Retinal pigment epithelial cell (primary cell): Measurements from ENCODE around the gene TRIM58.

ENCODE experiments used
- DNase-seq: peaks from one replicate; pipeline ENCODE4 v3.0.0-alpha.2; 2010; ENCODE audit warnings: low read depth
- H3K4me3 ChIP-seq: 2 replicates; pipeline ENCODE4 v1.5.1; 2011; ENCODE audit warnings: mild to moderate bottlenecking, low read length, control low read depth, moderate library complexity
- TF ChIP-seq, protein P1 (sequence below): conservative IDR thresholded peaks from 2 replicates; pipeline ENCODE4 v1.5.1; 2011; ENCODE audit warnings: low read depth, low read length, control low read depth, inconsistent platforms

The TRIM58 gene

DNA sequence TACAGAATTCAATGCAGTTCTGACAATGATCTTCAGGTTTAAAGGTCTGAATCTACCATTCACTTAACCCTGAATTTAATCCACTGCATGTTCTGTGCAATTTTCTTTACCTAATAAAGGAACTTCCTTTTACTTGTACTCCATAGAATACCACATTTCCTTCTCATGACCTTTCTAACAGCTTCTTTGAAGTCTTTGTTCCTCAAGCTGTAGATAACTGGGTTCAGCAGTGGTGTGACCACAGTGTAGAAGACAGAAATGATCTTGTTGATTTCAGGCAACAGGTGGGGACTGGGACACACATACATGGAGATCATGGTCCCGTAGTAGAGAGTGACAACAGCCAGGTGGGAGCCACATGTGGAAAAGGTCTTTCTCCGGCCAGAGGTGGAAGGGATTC, 16.2 kb upstream of the TRIM58 start:
- no peak for DNase-seq
- TF ChIP-seq, protein P1, sequence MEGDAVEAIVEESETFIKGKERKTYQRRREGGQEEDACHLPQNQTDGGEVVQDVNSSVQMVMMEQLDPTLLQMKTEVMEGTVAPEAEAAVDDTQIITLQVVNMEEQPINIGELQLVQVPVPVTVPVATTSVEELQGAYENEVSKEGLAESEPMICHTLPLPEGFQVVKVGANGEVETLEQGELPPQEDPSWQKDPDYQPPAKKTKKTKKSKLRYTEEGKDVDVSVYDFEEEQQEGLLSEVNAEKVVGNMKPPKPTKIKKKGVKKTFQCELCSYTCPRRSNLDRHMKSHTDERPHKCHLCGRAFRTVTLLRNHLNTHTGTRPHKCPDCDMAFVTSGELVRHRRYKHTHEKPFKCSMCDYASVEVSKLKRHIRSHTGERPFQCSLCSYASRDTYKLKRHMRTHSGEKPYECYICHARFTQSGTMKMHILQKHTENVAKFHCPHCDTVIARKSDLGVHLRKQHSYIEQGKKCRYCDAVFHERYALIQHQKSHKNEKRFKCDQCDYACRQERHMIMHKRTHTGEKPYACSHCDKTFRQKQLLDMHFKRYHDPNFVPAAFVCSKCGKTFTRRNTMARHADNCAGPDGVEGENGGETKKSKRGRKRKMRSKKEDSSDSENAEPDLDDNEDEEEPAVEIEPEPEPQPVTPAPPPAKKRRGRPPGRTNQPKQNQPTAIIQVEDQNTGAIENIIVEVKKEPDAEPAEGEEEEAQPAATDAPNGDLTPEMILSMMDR = no peak
- H3K4me3 ChIP-seq = no peak overlapping the region

DNA sequence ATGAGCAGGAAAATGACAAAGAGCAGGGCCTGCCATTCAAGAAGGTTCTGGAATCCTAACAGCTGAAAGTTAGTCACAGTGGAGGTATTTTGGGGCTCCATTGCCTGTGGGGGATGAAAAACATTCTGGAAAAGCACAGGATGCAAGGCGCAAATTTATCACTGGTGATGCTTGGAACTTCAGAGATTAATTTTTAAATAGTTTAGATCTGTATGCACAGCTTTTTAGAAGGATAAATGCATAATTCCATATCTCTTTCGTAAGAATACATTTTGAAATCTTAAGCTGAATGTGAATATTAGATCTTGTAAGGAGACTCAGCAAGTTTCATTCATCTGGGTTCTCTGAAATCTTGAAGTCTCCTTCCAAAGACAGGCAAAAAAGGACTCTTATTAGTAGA, 15.2 kb upstream of the TRIM58 start, which contains the start of gene OR11L1:
TSS of gene OR11L1 (minus strand) at position 101 of the 400 bp plus-strand sequence. CDS start at position 101, 0 bp downstream.
- TF ChIP-seq, protein P1 = no peak
- H3K4me3 ChIP-seq = no peak within 1 kb of the TSS
- DNase-seq = no peak

GRCh38 chr1:247843411-247843810, 13.6 kb upstream of the TRIM58 start:
- no peak for DNase-seq
- TF ChIP-seq, protein P1 = no peak
- H3K4me3 ChIP-seq = no peak overlapping the region

DNA sequence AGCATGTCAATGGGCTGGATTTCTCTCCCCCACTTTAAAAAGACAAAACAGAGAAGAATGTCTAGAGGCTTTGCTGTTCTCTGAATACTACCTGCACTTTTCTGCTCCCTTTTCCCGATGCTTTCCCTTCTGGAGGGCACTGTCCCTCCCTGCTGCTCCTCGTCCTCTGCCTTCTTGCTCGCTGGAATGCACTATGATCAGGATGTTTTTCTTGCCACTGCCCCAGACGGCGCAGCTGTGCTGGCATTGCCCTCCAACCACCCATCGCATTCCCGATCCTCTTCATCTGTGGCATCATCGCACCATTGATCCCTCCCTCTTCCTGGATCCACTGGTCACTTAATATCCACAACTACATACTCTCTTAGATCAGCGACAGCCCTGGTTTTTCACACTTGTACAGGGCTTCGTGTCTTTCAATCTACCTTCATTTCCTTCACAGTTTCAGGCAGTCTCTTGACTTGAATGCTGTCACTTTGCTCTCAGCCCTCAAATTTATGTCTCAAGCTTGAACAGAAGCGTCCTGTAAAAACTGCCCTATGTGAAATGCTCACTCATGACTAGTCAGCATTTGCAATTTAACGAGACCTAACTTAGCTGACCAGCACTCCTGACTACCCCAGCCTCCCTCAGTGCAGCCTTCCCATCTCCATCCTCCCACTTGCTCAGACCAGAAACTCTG, 11.8 kb upstream of the TRIM58 start:
- no peak for DNase-seq
- H3K4me3 ChIP-seq = no peak overlapping the region
- TF ChIP-seq, protein P1 = no peak

DNA sequence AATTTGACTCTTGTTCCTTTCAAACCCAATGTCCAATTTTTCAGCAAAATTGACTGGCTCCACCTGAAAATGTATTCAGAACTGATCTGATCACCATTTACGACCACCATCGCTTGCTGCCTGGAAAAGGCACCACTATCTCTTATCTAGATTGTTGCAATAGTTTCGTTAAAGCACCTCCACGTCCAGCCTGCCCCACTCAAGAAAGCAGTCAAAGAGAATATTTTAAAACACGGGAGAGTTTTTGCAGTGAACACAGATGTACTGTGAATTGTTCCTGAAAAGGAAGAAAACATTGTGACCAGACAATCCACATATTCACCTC, 11.3 kb upstream of the TRIM58 start:
- no peak overlapping the region for H3K4me3 ChIP-seq
- TF ChIP-seq, protein P1 = no peak
- no peak for DNase-seq

DNA sequence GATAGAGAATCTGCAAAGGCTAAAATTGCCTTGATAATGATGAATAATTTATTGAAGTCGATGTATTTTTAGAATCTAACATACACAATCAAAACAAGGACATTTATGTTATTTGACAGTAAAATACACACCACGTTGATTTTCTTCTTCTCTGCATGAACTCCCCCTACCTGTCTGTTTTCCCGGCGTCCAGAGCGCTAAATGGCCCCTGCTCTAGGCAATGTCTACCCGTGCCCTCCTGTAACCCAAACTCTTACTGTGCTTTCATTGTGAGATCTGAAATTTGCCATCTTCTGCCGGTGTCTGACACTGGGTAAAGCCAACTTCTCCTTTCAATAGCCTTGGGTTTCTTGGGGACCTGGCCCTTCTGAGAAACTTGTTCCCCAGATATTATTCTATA, 8.6 kb upstream of the TRIM58 start:
- no peak overlapping the region for H3K4me3 ChIP-seq
- DNase-seq = no peak
- TF ChIP-seq, protein P1 = no peak

DNA sequence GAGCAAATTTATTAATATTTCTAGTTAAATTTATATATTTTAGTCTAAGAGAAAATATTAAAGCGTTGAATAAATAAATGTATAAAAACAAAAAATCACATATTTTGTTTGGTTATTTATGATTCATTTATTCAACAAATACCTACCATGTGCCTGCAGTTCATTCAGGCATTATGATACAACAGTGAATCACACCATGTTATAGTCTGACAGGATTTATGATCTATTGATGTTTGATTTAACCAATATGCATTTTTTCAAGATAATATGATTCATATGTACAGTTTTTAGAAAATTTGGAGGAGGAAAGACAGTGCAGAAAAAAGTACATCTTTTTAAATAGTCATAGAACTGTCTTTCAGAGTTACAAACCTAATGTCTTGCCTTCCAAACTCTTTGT, 7.4 kb upstream of the TRIM58 start:
- H3K4me3 ChIP-seq = no peak overlapping the region
- DNase-seq = no peak
- TF ChIP-seq, protein P1 = no peak
